Activated CD8-positive, alpha-beta memory T cell treated with anti-CD3 and anti-CD28 coated beads, Interleukin-2, amount 50 U/mL, for 4 hours (primary cell): ENCODE data around the gene KAZALD1.

Experiments
- DNase-seq: peaks from one replicate; pipeline ENCODE4 v3.0.0-alpha.2; 2020

KAZALD1 gene

DNA sequence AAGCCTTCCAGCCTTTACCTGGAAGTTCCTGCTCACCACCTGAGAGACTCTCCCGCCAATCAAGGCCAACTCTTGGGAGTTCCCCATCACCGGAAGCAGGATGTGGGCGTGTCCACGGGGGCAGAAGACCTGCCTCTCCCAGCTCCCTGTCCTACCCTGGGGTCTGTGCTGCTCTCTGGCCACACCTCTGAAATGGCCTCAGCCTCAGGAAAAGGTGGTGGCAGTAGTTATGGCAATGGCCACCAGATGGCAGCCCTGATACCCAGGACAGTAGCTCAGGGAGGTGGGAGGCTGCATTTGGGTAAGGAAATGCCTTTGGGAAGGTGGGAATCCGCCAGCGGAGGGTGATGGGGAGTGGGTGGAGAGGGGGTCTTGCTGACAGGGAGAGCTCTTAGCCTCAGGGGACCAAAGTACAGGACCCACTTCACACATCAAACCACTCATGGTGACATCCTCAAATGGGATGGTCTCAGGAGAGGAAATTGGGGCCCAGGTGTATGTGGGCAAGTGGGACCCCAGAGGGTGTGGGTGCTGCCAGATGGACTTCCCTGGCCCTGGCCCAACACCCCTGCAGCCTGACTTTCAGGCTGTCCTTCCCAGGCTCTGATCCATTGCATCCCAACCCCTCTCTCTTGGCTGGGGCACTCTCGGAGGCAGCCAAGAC lies 33.9 kb downstream of the KAZALD1 start:
- peak; percentile 70 for DNase-seq

DNA sequence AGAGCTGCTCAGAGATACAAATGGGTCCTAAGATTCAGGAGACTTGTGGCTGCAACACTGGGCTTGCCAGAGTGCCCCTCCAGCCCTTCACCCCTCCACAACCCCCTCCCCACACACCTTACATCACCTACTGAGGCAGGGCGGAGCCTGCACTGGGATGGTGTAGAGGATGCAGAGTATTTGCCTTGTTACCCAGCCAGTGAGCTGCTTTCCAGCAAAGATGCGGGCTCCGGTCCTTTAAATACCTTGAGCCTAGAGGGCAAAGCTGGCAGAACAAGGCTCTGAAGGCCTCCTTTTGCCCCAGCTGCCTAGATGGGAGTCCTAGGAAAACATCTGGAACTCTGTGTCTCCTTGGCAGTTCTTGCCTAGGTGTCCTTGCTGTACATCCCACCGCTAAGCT lies 34.6 kb downstream of the KAZALD1 start:
- DNase-seq: no peak

DNA sequence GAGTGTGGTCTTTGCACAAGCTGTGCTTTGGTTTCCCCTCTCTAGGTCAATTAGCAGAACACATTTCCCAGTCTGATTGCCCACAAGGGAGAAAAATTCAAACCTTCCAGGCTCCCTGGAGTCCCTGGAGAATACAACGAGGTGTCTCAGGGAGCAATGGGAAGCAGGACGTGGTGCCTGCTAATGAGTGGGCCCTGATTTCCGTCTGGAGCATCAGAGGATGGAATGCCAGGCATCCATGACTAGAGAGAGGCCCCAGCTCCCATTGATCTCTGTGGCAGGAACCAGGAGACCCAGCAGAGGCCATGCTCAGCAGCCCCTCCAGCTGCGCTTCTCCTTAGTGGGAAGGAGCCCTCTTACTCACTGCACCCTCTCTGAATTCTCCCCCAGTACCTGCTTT lies 36.1 kb downstream of the KAZALD1 start:
- DNase-seq: no peak

DNA sequence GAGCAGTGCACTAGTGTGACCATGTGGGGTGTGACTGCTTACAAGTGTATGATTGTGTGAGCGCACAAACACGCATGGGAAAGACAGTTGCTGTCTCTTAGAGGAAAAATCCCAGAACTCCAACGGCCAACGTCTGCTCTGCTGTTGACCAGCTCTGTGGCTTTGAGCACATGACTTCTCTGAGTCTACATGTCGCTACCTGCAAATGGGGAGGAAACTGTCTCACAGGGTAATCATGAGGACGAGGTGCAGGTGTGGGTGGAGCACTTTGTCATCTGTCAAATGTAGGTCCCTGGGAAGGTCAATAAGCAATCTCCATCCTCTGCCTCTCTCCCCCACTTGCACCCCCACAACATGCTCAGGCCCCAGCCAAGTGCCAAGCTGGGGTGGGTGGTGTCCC lies 38.1 kb downstream of the KAZALD1 start:
- no peak for DNase-seq

DNA sequence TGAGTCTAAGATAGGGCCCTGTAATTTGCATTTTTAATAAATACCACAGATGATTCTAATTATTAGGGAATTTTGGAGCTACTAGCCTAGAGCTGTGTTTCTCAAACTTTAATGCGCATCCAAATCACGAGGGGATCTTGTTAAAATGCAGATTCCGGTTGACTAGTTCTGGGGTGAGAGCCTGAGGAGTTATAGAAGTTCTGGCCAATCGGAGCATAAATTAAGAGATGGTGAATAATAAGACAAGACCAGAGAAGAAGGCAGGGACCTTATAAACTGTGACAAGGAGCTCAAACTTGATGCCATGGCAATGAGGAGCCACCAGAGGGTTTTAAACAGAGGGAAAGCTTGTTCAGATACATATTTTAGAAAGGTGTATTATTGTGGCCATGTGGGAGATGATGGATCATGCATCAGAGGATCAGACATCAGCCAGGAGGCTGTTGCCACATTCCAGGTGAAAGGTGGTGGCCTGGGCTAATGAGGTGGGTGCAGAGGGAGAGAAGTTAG lies 39.6 kb downstream of the KAZALD1 start:
- DNase-seq: no peak

DNA sequence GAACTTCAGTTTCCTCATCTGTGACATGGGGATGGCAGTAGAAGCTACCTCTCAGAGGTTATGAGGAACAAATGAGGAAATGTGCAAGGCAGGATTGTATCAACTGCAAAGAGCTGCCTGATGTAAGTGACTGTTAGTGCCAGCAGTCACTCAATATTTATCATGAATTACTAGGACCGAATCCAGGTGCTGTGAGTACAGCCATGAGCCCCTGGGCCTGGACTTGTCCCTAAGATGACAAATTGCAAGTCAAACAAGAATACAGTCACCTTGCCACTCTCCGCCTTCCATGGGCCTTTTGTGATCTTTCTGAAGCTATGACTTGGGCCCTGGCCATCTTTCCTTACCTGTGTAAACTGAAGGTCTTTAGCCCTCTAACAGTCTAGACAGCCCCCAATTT lies 41.6 kb downstream of the KAZALD1 start:
- no peak for DNase-seq

DNA sequence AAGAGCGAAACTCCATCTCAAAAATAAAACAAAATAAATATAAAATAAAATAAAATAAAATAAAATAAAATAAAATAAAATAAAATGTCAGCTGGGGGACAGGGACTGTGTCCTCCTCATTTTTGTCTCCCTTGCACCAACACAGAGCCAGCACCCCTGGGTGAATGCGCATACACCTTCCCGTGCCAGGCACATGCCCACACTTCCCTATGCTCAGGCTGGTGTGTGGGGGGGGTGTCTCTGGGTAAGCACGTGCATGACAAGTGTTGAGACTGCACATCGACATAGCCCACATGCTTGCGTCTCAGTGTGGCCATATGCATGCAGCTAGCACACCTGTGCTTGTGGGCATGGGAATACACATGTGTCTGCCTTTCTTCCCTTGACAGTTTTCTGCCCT lies 44.6 kb downstream of the KAZALD1 start:
- no peak for DNase-seq

DNA sequence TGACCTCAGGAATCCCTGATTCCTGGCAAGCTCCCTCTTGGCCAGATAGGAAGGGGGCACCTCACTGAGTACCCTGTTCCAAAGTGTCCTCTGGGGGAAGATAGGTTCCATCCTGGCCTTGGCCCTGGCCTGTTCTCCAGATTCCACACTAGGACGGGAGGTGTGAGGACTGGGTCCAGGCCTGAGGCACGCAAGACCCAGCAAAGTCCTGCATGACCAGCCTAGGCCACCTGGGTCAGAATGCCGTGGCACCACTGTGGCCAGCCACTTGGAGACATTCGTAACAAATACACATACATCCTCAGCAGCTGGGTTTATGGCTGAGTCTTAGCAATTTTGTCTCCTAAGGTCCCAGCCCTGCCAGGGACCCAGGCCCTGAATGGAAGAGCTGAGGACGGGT lies 46.0 kb downstream of the KAZALD1 start:
- no peak for DNase-seq

DNA sequence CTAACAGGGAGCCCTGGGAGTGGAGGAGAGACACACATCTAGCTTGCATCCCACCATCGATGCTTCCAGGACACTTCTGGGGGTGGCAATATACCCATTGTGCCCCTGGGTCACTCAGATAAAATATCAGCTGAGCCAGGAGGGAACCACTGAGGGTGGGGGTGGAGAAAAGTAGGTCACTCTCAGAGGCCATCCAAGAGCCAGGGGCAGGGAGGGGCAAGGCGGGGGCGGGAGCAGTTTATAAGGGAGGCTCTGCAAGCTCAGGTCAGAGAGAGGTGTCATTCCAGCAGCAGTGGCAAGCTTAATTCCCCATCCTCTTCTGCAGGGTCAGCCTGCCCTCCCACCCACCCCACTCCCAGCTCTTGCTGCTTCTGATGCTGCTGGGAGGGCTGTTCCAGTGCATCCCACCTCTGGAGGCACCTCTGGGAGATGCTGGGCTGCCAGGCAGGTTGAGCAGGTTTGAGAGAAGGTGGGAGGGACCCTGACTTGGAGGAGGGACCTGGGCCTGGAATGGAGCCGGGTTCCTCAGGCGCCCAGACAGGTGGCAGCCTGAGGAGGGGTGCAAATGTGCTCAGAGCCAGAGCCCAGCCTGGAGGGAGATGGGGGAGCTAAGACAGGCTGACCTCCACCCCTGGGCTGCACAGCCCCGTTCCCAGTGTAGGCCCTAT lies 49.2 kb downstream of the KAZALD1 start:
- no peak for DNase-seq

DNA sequence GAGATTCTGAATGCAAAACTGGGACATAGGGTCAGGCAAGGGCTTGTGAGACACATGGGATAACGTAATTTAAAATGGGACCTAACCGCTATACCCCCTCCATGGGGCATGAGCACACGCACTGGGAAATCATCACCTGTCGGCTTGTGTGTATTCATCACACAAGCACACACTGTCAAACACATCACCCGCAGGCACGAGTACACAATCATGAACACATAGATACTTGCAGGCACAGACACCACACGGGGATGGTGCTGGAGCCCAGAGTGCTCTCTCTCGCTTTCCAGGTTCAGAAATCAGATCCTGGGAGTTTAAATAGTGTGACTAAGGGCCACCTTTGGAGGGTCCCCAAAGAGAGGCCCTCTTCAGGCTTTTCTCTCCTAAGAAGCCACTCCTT lies 49.8 kb downstream of the KAZALD1 start:
- DNase-seq: no peak

DNA sequence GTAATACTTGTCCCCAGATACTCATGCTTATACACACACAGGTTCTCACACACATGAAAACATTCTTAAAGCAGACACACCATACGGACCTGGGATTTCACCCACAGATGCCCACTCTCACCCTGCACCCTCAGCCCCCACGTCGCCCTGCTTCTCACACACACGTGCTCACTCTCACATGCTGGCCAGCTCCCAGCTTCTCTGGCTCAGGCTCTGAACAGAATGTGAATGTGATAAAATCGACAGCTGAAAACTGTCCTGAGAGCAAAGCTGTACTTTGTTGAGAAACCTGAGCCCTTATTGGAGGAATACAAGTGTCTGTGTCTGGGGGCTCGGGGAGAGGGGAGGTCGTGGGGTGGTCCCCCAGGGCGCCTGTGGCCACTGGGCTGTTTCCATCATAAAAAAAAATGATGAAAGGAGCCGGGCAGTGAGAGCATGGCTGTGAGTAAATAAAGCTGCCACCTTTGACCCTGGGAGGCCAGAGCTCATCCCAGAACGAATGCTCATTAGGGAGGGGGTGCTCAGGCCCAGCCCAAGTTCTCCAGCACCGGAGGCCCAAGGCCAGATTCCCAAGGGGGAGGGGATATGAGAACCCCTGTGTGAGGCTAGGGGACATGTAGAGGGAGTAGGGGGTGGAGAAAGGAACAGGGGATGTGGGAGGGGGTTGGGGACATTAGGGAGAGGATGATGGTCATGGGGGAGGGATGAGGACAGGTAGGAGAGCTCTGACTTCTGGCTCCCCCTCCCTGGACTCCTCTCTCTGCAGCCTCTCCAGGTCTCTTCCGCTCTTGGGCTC lies 51.2 kb downstream of the KAZALD1 start:
- DNase-seq: no peak

DNA sequence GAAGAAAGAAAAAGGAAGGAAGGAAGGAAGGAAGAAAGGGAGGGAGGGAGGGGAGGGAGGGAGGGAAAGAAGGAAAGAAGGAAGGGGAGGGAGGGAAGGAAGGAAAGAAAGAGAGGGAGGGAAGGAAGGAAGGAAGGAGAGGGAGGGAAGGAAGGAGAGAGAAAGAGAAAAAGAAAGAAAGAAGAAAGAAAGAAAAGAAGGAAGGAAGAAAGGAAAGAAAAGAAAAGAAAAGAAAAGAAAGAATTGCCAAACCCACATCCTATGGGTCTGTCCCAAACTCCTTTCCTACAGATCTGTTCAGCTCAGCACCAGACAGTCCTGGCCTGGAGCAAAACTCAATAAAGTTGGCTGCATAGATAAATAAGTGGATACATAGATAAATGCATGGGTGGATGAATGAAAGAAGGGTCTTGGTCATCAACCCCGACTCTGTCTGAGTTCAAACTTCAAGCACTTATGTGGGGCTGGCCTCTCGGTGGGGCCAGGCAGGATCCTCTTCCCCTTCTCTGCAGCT lies 52.2 kb downstream of the KAZALD1 start:
- DNase-seq: no peak

DNA sequence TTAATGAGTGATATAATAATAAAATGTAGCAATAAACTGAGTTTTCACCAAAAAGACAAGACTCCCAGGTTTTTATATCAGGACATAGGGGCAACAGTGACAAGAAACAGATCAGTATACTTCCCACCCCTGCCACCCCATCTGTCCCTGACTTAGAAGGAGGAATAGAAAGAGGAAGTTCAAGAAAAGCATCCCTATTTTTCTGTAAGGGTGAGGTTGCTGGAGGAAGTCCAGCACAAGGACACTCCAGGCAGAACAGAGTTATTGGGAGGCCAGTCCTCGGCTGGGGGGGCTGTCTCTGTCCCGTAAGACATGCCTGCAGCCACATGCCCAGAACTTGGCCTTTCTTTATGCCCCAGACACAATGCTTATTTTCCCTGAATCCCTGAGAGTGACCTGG lies 52.9 kb downstream of the KAZALD1 start:
- DNase-seq: no peak
